SH-SY5Y (cell line): ENCODE data around the gene CCDC54.

ENCODE experiments used
- GATA2 ChIP-seq: IDR thresholded peaks from 2 replicates; pipeline ENCODE4 v1.6.1; 2011; ENCODE audit warnings: mild to moderate bottlenecking, low read depth, low read length
- GATA3 ChIP-seq: IDR thresholded peaks from 2 replicates; pipeline ENCODE4 v1.6.1; 2011; ENCODE audit warnings: low read depth, mild to moderate bottlenecking, low read length, moderate library complexity

DNA sequence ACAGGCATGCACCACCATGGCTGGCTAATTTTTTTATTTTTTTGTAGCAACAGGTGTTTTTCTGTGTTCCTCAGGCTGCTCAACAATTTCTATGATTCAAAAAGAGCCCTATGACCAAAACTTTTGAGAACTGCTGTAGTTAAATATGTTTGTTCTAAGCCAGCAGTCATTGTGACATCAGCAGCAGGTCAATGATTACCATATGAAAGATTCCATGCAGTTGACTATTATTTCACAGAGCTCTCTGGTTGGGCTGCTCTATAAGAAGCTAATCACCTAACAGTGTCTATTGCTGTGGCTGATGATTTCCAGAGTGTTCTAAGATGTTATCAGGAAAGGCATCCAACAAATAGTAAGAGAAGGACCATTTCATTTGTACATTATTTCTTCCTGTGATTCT lies at the start of gene CCDC54:
- TF ChIP-seq GATA2: no peak
- TF ChIP-seq GATA3: no peak
